Stimulated activated CD4-positive, alpha-beta T cell treated with anti-CD3 and anti-CD28 coated beads, TNF-alpha, amount 100 ng/mL, for 24 hours (primary cell): ENCODE data around the gene KRT40.

Experiments used
- DNase-seq, 3 experiments: peaks; one replicate each; pipeline ENCODE4 v3.0.0-alpha.2; 2020; ENCODE audit warnings: low read depth in 3 of 3

The KRT40 gene

GRCh38 chr17:40952154-40952553, 32.0 kb downstream of the KRT40 start:
- DNase-seq, result no peak

- no peak for DNase-seq
Measured at GRCh38 chr17:40951011-40951622, 33.0 kb downstream of the KRT40 start.

GRCh38 chr17:40950176-40950575, 34.0 kb downstream of the KRT40 start:
- DNase-seq, result no peak

- DNase-seq, result no peak
Measured at GRCh38 chr17:40949418-40949817, 34.7 kb downstream of the KRT40 start.

GRCh38 chr17:40947929-40948328, 36.2 kb downstream of the KRT40 start:
- DNase-seq, result no peak

- DNase-seq, result no peak
Measured at GRCh38 chr17:40945414-40945813, 38.7 kb downstream of the KRT40 start.

GRCh38 chr17:40944531-40944930, 39.6 kb downstream of the KRT40 start:
- no peak for DNase-seq

- DNase-seq, result no peak
Measured at GRCh38 chr17:40942553-40942952, 41.6 kb downstream of the KRT40 start.

GRCh38 chr17:40940266-40940665, 43.9 kb downstream of the KRT40 start:
- no peak for DNase-seq

- DNase-seq, result no peak
Measured at GRCh38 chr17:40938981-40939380, 45.1 kb downstream of the KRT40 start.

GRCh38 chr17:40937384-40937819, 46.7 kb downstream of the KRT40 start, which contains the start of gene KRT23:
KRT23 (minus strand) TSS chr17:40937646; CDS start chr17:40936603, 1,043 bp downstream.
- no peak for DNase-seq

GRCh38 chr17:40936976-40937375, 47.1 kb downstream of the KRT40 start:
- no peak for DNase-seq

- no peak for DNase-seq
Measured at GRCh38 chr17:40936437-40936971, 47.6 kb downstream of the KRT40 start.

- no peak for DNase-seq
Measured at GRCh38 chr17:40935624-40936023, 48.5 kb downstream of the KRT40 start.

- no peak for DNase-seq
Measured at GRCh38 chr17:40932608-40933007, 51.5 kb downstream of the KRT40 start.

GRCh38 chr17:40931311-40931710, 52.8 kb downstream of the KRT40 start:
- DNase-seq, result no peak
